Measurements from ENCODE around the gene JMJD1C.
A peak's percentile ranks its signal among the peaks of the same experiment; 100 is the strongest.

Gene JMJD1C

DNA sequence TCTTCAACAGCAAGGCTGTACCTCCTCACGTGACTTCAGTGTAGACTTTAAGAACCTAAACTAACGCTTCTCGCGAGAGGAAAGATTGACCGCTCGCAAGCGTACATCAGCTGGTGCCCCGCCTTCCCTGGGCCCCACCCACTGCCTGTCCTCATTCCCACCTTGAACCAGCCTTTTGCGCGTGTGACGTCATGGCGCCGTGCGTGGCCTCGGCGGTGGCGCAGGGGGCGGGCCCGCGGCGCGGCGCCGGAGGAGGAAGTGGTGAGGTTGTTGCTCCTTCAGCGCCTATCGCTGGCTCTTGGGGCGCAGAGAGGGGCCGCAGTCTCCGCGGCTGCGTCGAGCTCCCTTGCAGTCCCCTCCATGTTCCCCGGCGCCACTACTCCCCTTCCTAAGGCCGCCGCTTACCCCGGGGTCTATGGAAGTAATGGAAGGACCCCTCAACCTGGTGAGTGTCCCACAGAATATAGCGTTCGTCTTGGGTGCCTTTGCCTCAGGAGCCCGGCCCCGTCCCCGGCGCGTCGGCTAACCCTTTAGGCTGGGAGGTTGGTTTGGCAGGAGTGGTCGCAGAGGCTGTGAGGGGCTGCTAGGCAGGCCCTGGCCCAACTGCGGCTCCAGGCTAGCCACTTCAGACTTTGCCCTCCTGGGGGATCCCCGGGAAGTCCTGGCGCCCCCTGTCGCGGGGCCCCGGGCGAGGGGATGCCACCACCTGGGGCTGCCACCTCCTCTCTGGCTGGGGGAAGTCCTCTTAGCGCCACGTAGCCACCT lies 332.5 kb downstream of the JMJD1C start, which contains the start of gene NRBF2:
NRBF2 (plus strand) TSS at position 273 of the 765 bp plus-strand sequence; CDS start at position 416, 143 bp downstream.
- DNase-seq (ENCODE audit: low spot score), result peak; percentile 98

DNA sequence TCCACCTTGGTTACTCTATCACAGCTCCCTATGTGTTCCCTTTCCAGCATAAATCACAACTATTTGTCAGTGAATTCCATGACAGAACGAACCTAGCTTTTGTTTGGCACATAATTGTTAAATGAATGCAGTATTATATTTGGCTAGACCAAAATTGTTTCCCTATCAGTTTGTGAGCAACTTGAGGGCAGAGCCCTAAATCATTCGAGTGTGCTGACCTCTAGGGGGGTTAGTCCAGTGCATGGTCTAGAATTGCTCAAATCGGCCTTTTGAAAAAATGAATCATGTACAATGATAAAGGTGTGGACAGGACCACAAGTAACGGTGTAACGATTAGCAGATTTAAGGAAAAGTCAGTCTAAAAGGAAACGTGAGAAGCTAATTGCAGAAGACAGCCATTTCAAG lies 333.1 kb downstream of the JMJD1C start:
- DNase-seq (ENCODE audit: low spot score), result no peak

DNA sequence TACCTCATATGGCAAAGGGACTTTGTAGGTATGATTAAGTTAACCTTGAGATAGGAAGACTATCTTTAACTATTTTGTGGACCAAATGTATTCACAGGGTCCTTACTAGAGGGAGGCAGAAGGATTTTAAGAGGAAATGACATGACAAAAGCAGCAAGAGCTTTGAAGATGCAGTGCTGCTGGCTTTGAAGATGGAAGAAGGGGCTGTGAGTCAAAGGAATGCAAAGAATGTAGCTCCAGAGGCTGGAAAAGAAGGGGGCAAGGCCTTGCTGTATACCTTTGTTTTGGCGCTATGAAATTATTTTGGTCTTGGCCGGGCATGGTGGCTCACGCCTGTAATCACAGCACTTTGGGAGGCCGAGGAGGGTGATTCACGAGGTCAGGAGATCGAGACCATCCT lies 335.9 kb downstream of the JMJD1C start:
- no peak for DNase-seq (ENCODE audit: low spot score)

DNA sequence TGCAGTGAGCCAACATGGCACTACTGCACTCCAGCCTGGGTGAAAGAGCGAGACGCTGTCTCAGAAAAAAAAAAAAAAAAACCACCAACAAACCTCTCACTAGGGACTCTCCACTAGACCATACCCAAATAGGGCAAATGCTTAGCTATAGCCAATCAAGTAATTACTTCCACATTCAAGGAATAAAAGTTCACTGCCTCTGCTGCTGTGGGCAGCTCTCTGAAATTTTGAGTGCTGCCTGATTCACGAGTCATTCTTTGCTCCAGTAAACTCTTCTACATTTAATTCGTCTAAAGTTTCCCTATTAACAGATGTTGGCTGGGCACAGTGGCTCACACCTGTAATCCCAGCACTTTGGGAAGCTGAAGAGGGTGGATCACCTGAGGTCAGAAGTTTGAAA lies 337.3 kb downstream of the JMJD1C start:
- DNase-seq (ENCODE audit: low spot score), result no peak

DNA sequence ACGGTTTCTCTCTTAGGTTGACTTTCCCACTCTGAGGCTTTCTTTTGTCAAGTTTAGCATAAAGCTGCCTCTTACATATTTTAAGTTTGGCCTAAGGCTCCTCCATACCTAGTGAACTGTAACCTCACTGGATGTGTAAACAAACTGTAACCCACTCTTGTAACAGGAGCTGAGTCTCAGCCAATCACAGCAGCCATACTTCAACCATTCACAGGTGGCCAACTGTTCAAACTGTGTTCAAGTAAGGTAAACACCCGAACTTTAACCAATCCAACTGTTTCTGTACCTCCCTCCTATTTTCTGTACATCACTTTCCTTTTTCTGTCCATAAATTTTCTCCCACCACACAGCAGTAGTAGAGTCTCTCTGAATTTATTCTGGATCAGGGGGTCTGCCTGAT lies 340.3 kb downstream of the JMJD1C start:
- no peak for DNase-seq (ENCODE audit: low spot score)

DNA sequence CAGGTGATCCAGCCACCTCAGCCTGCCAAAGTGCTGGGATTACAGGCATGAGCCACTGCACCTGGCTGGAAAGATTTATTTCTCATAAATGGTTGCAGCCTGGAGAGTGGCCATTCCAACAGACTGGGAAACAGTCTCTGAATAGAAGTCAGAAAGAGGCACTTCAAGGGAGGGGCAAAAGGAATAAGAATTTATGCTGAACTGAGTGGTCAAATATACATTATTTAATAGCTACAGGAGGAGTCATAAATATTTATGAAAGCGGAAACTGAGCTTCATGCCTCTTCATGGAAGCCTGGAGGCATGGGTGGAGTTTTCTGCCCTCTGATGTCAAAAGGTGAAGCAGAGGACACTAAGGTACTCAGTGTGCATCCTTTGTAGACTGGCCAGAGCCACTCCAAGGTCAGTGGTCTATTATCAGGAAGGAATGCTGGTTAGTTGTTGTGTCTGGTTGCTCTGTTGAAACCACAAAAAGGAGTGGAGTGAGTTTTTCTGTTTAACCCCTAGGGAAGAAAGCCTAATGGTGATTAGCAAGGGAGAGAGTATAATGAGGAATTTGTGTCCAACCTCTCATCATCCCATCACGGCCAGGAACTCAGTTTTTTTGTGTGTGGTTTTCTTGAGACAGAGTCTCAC lies 341.9 kb downstream of the JMJD1C start:
- no peak for DNase-seq (ENCODE audit: low spot score)

DNA sequence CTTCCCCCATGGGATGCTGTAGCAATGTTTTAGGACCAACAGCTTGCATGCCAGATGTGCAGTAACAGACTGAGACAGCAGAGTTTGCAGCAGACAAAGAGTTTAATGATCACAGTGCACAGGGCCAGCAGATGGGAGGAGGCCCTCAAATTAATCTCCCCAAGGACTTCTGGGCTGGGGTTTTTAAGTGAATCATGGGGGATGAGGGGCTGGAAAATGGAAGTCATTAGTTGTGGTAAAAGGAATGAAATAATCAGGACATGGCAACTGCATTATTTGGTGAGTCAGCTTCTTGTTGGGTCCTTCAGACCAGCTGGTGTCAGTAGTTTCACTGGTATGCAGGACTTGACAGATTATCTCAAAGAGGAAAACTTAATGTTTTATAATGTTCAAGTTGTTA lies 345.2 kb downstream of the JMJD1C start:
- DNase-seq (ENCODE audit: low spot score), result no peak

DNA sequence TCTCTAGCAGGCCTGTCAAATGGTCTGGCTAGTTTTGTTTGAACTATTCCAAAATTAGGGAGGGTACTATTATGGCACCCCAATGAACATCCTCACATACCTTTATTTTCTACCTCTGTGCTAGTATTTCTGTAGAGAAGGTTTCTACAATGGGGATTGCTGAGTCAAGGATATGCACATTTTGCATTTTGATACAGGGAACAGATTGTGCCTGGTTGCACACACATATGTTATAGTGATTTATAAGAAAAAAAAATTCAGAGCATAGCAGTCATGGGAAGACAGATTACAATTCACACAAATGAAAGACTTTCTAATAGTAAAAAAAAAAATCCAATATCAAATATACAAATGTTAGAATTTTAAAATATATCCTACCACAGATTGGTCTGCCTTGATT lies 346.7 kb downstream of the JMJD1C start:
- no peak for DNase-seq (ENCODE audit: low spot score)
